Osteocyte (in vitro differentiated cells): ENCODE measurements around the gene GPATCH4. TPM values are rescaled to one million over a fixed set of nuclear protein-coding genes. Genes with fewer than 3 reads are reported as not detected.
A peak's percentile ranks its signal among the peaks of the same experiment; 100 is the strongest.

Source experiments
- DNase-seq: peaks from one replicate; pipeline ENCODE4 v3.0.0; 2021; ENCODE audit warnings: mixed read lengths; ENCODE audit not compliant: unreplicated experiment; ENCODE audit errors: extremely low spot score
- H3K27ac Mint-ChIP-seq: one replicate; pipeline ENCODE4 v1.8.0; 2021; ENCODE audit warnings: mild to moderate bottlenecking, mixed read lengths; ENCODE audit not compliant: unreplicated experiment
- H3K27me3 Mint-ChIP-seq: one replicate; pipeline ENCODE4 v1.8.0; 2021; ENCODE audit warnings: mixed read lengths; ENCODE audit not compliant: unreplicated experiment
- H3K36me3 Mint-ChIP-seq: one replicate; pipeline ENCODE4 v1.8.0; 2021; ENCODE audit warnings: mixed read lengths; ENCODE audit not compliant: unreplicated experiment
- H3K4me1 Mint-ChIP-seq: one replicate; pipeline ENCODE4 v1.8.0; 2021; ENCODE audit warnings: mixed read lengths; ENCODE audit not compliant: unreplicated experiment
- H3K4me3 Mint-ChIP-seq: one replicate; pipeline ENCODE4 v1.8.0; 2021; ENCODE audit warnings: mild to moderate bottlenecking, moderate library complexity, mixed read lengths; ENCODE audit not compliant: unreplicated experiment
- H3K9me3 Mint-ChIP-seq: one replicate; pipeline ENCODE4 v1.8.0; 2021; ENCODE audit warnings: mixed read lengths; ENCODE audit not compliant: unreplicated experiment
- total RNA-seq: library from RNA; stranded (reverse); gene quantifications from 2 replicates; pipeline ENCODE4 v1.2.1, GENCODE V29; 2021
- TF ChIP-seq, protein P1 (sequence below): fragments of 200-600 bp; sonication (generic); IDR thresholded peaks from 2 replicates; pipeline ENCODE4 v1.5.0; 2021; ENCODE audit warnings: antibody characterized with exemption, mild to moderate bottlenecking, moderate library complexity

Gene GPATCH4
- total RNA-seq, 1 donor from 2014 or later: 20.6 TPM

DNA sequence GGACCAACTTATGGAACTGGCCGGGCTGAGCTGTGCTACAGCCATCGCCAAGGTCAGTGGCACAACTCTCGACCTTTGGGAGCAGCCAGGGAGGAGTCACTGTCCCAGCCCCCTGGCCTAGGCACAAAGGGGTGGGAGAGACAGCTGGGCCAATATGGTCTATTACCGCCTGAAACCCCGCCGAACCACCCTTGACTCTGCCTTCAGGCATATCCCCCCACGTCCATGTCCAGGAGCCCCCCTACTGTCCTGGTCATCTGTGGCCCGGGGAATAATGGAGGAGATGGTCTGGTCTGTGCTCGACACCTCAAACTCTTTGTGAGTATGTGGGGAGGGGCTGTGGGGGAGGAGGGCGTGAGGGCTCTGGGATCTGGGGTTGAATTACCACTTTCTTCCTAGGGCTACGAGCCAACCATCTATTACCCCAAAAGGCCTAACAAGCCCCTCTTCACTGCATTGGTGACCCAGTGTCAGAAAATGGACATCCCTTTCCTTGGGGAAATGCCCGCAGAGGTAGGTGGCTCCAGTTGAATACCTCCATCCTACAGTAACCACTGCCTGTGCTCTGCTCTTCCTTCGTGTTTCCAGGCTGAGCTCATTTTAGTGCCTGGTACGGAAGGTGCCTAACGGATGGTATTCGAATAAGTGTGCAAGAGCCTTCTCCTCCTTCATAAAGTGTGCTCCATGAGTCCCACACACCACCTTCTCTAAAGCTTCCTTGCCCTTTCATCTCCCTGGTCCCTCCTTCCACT is 8.9 kb downstream of the GPATCH4 start:
- Mint-ChIP-seq H3K4me3 (peak overlapping the region; percentile 81), H3K27me3 (peaks cover 2% of the 10 kb centered on the region), H3K36me3 (peaks cover 9% of the 10 kb centered on the region), H3K4me1 (peaks cover 11% of the 10 kb centered on the region), H3K27ac (peak overlapping the region; percentile 41), H3K9me3 (no peaks in the 10 kb centered on the region)
- no peak for DNase-seq
- TF ChIP-seq, protein P1, sequence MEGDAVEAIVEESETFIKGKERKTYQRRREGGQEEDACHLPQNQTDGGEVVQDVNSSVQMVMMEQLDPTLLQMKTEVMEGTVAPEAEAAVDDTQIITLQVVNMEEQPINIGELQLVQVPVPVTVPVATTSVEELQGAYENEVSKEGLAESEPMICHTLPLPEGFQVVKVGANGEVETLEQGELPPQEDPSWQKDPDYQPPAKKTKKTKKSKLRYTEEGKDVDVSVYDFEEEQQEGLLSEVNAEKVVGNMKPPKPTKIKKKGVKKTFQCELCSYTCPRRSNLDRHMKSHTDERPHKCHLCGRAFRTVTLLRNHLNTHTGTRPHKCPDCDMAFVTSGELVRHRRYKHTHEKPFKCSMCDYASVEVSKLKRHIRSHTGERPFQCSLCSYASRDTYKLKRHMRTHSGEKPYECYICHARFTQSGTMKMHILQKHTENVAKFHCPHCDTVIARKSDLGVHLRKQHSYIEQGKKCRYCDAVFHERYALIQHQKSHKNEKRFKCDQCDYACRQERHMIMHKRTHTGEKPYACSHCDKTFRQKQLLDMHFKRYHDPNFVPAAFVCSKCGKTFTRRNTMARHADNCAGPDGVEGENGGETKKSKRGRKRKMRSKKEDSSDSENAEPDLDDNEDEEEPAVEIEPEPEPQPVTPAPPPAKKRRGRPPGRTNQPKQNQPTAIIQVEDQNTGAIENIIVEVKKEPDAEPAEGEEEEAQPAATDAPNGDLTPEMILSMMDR: no peak

DNA sequence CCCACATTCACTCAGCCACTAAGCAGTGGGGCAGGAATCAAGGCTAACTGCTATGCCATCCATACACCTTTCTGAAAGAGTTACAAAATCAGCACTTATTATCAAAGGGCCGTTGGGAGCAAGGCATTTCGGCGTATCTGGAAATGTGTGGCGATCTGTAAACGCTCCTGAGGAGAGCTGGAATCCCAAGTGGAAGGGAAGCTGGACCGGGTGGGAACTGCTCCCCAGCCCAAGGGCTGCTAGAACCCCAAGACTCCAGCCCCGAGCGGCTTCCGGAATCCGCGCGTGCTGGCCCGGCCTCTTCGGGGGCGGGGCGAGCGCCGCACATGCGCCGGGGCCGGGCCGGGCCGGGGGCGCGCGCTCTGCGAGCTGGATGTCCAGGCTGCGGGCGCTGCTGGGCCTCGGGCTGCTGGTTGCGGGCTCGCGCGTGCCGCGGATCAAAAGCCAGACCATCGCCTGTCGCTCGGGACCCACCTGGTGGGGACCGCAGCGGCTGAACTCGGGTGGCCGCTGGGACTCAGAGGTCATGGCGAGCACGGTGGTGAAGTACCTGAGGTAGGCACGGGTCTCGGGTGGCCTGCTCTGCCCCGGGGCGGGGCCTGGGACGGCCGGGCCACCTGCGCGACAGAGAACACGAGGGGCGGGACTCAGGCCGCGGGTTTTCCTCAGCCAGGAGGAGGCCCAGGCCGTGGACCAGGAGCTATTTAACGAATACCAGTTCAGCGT is 9.7 kb downstream of the GPATCH4 start, which contains the start of gene NAXE:
Gene NAXE (plus strand): TSS at position 345 of the 726 bp plus-strand sequence. CDS start 29 bp downstream, at position 374.
- Mint-ChIP-seq H3K27me3 (peaks cover 2% of the 10 kb centered on the region), H3K9me3 (no peaks in the 10 kb centered on the region), H3K36me3 (peaks cover 5% of the 10 kb centered on the region), H3K4me3 (peak within 1 kb of the TSS; percentile 81), H3K27ac (peak within 1 kb of the TSS; percentile 91), H3K4me1 (peaks cover 11% of the 10 kb centered on the region)
- TF ChIP-seq, protein P1: no peak
- DNase-seq: peak; percentile 88

DNA sequence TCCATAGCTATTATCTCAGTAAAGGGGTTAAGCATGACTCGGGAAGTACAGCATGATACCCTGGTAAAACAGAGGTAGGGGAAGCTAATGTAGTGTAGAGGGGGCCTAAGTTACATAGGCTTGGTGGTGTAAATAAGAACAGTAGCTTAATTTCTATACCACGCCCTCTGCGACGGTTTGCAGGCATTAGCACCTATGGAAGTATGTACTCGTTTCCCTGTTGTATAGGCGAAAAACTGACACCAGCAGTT is 10.2 kb downstream of the GPATCH4 start:
- no peak for DNase-seq
- Mint-ChIP-seq H3K4me3 (peak overlapping the region; percentile 81), H3K9me3 (no peaks in the 10 kb centered on the region), H3K36me3 (peaks cover 5% of the 10 kb centered on the region), H3K27ac (peak overlapping the region; percentile 91), H3K27me3 (peaks cover 2% of the 10 kb centered on the region), H3K4me1 (peaks cover 11% of the 10 kb centered on the region)
- TF ChIP-seq, protein P1: no peak

DNA sequence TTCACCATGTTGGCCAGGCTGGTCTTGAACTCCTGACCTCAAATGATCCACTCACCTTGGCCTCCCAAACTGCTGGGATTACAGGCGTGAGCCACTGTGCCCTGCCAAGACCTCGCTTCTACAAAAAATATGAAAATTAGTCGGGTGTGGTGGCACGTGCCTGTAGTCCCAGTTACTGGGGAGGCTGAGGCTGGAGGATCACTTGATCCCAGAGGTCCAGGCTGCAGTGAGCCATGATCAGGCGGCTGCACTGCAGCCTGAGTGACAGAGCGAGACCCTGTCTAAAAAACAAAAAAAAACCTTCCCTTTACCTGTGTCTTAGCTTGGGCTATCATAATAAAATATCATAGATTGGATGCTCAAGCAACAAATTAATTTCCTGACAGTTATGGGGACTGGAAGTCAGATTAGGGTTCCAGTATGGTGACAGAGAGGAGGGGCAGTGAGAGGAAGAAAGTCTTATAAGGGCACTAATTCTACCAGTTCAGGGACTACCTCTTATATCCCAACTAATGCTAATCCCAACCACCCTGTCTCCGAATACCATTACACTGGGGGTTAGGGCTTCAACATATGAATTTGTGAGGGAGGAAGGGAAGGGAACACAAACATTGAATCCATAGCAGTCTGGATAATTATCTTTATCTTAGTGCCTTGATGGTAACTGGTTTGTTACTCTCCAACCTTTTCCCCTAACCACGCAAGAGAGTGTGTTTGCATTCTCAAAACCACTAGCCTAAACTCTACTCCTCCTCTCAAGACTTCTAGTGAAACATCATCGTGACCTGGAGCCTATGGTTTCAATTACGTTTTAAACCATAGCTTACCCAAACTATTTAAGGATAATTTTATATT is 10.7 kb downstream of the GPATCH4 start:
- H3K4me3 Mint-ChIP-seq: peak overlapping the region; percentile 81
- H3K27ac Mint-ChIP-seq: no peak overlapping the region
- H3K9me3 Mint-ChIP-seq: no peaks in the 10 kb centered on the region
- peaks cover 2% of the 10 kb centered on the region for H3K27me3 Mint-ChIP-seq
- DNase-seq: no peak
- H3K4me1 Mint-ChIP-seq: peaks cover 11% of the 10 kb centered on the region
- H3K36me3 Mint-ChIP-seq: peaks cover 2% of the 10 kb centered on the region
- TF ChIP-seq, protein P1: no peak
